HCT116 (cell line): ENCODE data around the gene IRX3. TPM values are rescaled to one million over a fixed set of nuclear protein-coding genes. Genes with fewer than 3 reads are reported as not detected.

ENCODE experiments used
- ATAC-seq: fragments of 200-7000 bp; cut with Tn5 transposase; 2 replicates; pipeline ENCODE4 v1.9.1; 2020; ENCODE audit warnings: mild to moderate bottlenecking, moderate library complexity
- BruUV-seq: library from RNA; stranded (reverse); fragments of 400-500 nt; replicated peaks from 2 replicates; lab custom pipeline; 2021; lab: Mats Ljungman, UMichigan
- CTCF ChIA-PET: fragments of 300-600 bp; sonication (Branson Sonifier 250); formaldehyde crosslinking; loops from one replicate; lab custom pipeline; 2021; ENCODE audit warnings: antibody characterized with exemption; lab: Charles Lee
- POLR2A ChIA-PET: fragments of 300-600, 350-600 bp; sonication (Branson Sonifier 250); formaldehyde crosslinking; loops from one replicate; lab custom pipeline; 2021; ENCODE audit warnings: antibody characterized with exemption; lab: Charles Lee
- RAD21 ChIA-PET, 2 experiments: fragments of 300-600 bp; sonication (Branson Sonifier 250); formaldehyde crosslinking; loops; one replicate each; lab custom pipeline; 2023; ENCODE audit warnings: low total read pairs in 2 of 2; ENCODE audit not compliant: uncharacterized antibody in 2 of 2, unreplicated experiment in 2 of 2, low non-redundant PET in 1 of 2; lab: Charles Lee
- DNase-seq: peaks from one replicate; pipeline ENCODE4 v3.0.0-alpha.2; 2010; ENCODE audit warnings: low read depth, low spot score
- H2AFZ ChIP-seq: fragments of 200-600 bp; shearing (Covaris generic), sonication (generic); 2 replicates; pipeline ENCODE4 v1.6.1; 2017; ENCODE audit warnings: low read depth, mixed run types, mixed read lengths, antibody characterized with exemption, low read length; ENCODE audit not compliant: poor library complexity, severe bottlenecking
- H3K27ac ChIP-seq: 2 replicates; pipeline ENCODE4 v1.5.1; 2012; ENCODE audit warnings: low read depth, low read length
- H3K27me3 ChIP-seq: fragments of 200-600 bp; sonication (generic); 2 replicates; pipeline ENCODE4 v1.6.1; 2016; ENCODE audit warnings: mixed run types, low read length, mixed read lengths; ENCODE audit not compliant: insufficient read depth
- H3K36me3 ChIP-seq, 2 experiments: fragments of 200-500 bp in 1 of 2; fragments of 200-600 bp in 1 of 2; sonication (Bioruptor generic) in 1 of 2; sonication (generic) in 1 of 2; 2 replicates each; pipeline versions ENCODE4 v1.5.1 to v1.6.1; 2014 to 2016; ENCODE audit warnings: low read length in 2 of 2, inconsistent platforms in 1 of 2, mixed read lengths in 1 of 2, mixed run types in 1 of 2; ENCODE audit not compliant: insufficient read depth in 2 of 2, control insufficient read depth in 1 of 2
- H3K4me1 ChIP-seq, 2 experiments: fragments of 200-600 bp in 1 of 2; sonication (generic) in 1 of 2; 2 replicates each; pipeline versions ENCODE4 v1.5.1 to v1.6.1; 2012 to 2017; ENCODE audit warnings: low read length in 2 of 2, inconsistent platforms in 1 of 2, mild to moderate bottlenecking in 1 of 2, mixed read lengths in 1 of 2, mixed run types in 1 of 2, moderate library complexity in 1 of 2; ENCODE audit not compliant: insufficient read depth in 2 of 2, control insufficient read depth in 1 of 2
- H3K4me2 ChIP-seq: fragments of 200-600 bp; sonication (generic); 2 replicates; pipeline ENCODE4 v1.6.1; 2017; ENCODE audit warnings: mixed run types, low read length, mixed read lengths
- H3K4me3 ChIP-seq, 2 experiments: fragments of 200-600 bp in 1 of 2; sonication (generic) in 1 of 2; replicated peaks in 1 of 2; 2 replicates each; pipeline ENCODE4 v1.5.1; 2011 to 2016; ENCODE audit warnings: low read length in 2 of 2, control low read depth in 1 of 2, low read depth in 1 of 2, mild to moderate bottlenecking in 1 of 2, mixed read lengths in 1 of 2, mixed run types in 1 of 2
- H3K79me2 ChIP-seq: fragments of 200-600 bp; sonication (generic); 2 replicates; pipeline ENCODE4 v1.6.1; 2017; ENCODE audit warnings: mild to moderate bottlenecking, mixed run types, low read length, moderate library complexity, mixed read lengths; ENCODE audit not compliant: insufficient read depth
- H3K9ac ChIP-seq: fragments of 200-600 bp; sonication (generic); 2 replicates; pipeline ENCODE4 v1.6.1; 2016; ENCODE audit warnings: low read length, mixed read lengths
- H3K9me2 ChIP-seq: fragments of 200-600 bp; sonication (generic), shearing (Covaris generic); 2 replicates; pipeline ENCODE4 v1.6.1; 2017; ENCODE audit warnings: mixed run types, mild to moderate bottlenecking, moderate library complexity; ENCODE audit not compliant: insufficient read depth
- H3K9me3 ChIP-seq, 2 experiments: fragments of 200-500 bp in 1 of 2; fragments of 200-600 bp in 1 of 2; sonication (Bioruptor generic) in 1 of 2; sonication (generic) in 1 of 2; 2 replicates each; pipeline ENCODE4 v1.6.1; 2014 to 2017; ENCODE audit warnings: low read length in 2 of 2, mixed read lengths in 2 of 2, inconsistent platforms in 1 of 2, low read depth in 1 of 2, mild to moderate bottlenecking in 1 of 2, mixed run types in 1 of 2, moderate library complexity in 1 of 2; ENCODE audit not compliant: control insufficient read depth in 1 of 2, insufficient read depth in 1 of 2
- H4K20me1 ChIP-seq: fragments of 200-600 bp; sonication (generic), shearing (Covaris generic); 2 replicates; pipeline ENCODE4 v1.6.1; 2017; ENCODE audit warnings: mixed run types, mild to moderate bottlenecking, moderate library complexity; ENCODE audit not compliant: insufficient read depth
- EGR1 ChIP-seq: IDR thresholded peaks from 2 replicates; pipeline ENCODE4 v1.6.1; 2012; ENCODE audit warnings: low read depth
- EZH2phosphoT487 ChIP-seq: fragments of 200-600 bp; IDR thresholded peaks from 2 replicates; pipeline ENCODE4 v1.6.1; 2018; ENCODE audit warnings: antibody characterized with exemption, borderline replicate concordance
- FOSL1 ChIP-seq: IDR thresholded peaks from 2 replicates; pipeline ENCODE4 v1.6.1; 2012; ENCODE audit warnings: low read depth
- JUND ChIP-seq: IDR thresholded peaks from 2 replicates; pipeline ENCODE4 v1.6.1; 2012
- MAX ChIP-seq: IDR thresholded peaks from 2 replicates; pipeline ENCODE4 v1.6.1; 2012
- RAD21 ChIP-seq: IDR thresholded peaks from 2 replicates; pipeline ENCODE4 v1.6.1; 2012; ENCODE audit warnings: low read depth, mild to moderate bottlenecking
- SIN3A ChIP-seq: IDR thresholded peaks from 2 replicates; pipeline ENCODE4 v1.6.1; 2012; ENCODE audit warnings: low read depth
- TCF7L2 ChIP-seq: IDR thresholded peaks from 2 replicates; pipeline ENCODE4 v1.7.0; 2011; ENCODE audit warnings: borderline replicate concordance, inconsistent platforms; ENCODE audit not compliant: insufficient read depth, insufficient read length; ENCODE audit errors: extremely low read depth
- ZNF274 ChIP-seq: fragments of 200-500 bp; sonication (Bioruptor generic); IDR thresholded peaks from 2 replicates; pipeline ENCODE4 v1.6.1; 2014; ENCODE audit warnings: mild to moderate bottlenecking, low read depth, low read length, inconsistent platforms
- intact Hi-C: fragments of 100-400 bp; cut with micrococcal nuclease; formaldehyde crosslinking; loops from 2 replicates; pipeline ENCODE4 v1.10.0; 2022
- total RNA-seq: library from RNA; stranded (reverse); gene quantifications from one replicate; pipeline ENCODE4 v1.2.1, GENCODE V29; 2021; ENCODE audit not compliant: unreplicated experiment

Gene IRX3
- total RNA-seq, 1 experiment from 2014 or later = 2.0 TPM

GRCh38 chr16:54287131-54288029 lies 793 bp upstream of the IRX3 start:
- no peak overlapping the region for H2AFZ ChIP-seq
- no peaks in the 10 kb centered on the region for H4K20me1 ChIP-seq
- H3K4me2 ChIP-seq = peak overlapping the region; percentile 96
- no peaks in the 10 kb centered on the region for H3K27me3 ChIP-seq
- TF ChIP-seq ZNF274 (no peak), SIN3A (no peak), EGR1 (peak; percentile 41; the same call in 1 of the 2 replicates), JUND (no peak), TCF7L2 (no peak)
- ChIA-PET POLR2A (no interaction called here), CTCF (interaction anchor here (0.6 kb wide), 1 partner anchor 671 kb away, joined by 3 read pairs; no protein-coding TSS in a partner anchor), RAD21 (no interaction called here)
- H3K4me3 ChIP-seq = peak overlapping the region; percentile 56 to 71
- peak overlapping the region; percentile 60; the same call in 1 of the 2 replicates for H3K27ac ChIP-seq
- H3K9me3 ChIP-seq = no peaks in the 10 kb centered on the region
- no peak; the same call in 1 of the 2 replicates for ATAC-seq
- DNase-seq = peak; percentile 1
- BruUV-seq = TSS peak; percentile 55
- peaks cover 7 to 13% of the 10 kb centered on the region in 2 experiments; a peak in 3 of 4 replicates for H3K4me1 ChIP-seq
- peak overlapping the region; percentile 70 for H3K9ac ChIP-seq
- H3K9me2 ChIP-seq = no peaks in the 10 kb centered on the region
- intact Hi-C loops = loop anchor here (10.0 kb wide), 3 partner anchors 393 to 667 kb away; no protein-coding TSS in a partner anchor
- no peaks in the 10 kb centered on the region for H3K36me3 ChIP-seq
- H3K79me2 ChIP-seq = no peaks in the 10 kb centered on the region

GRCh38 chr16:54286090-54286365 lies 559 bp downstream of the IRX3 start:
- H3K79me2 ChIP-seq = no peaks in the 10 kb centered on the region
- ChIA-PET CTCF (no interaction called here), POLR2A (no interaction called here), RAD21 (no interaction called here)
- H3K4me2 ChIP-seq = peak overlapping the region; percentile 96
- DNase-seq (no peak), ATAC-seq (no peak)
- H4K20me1 ChIP-seq = no peaks in the 10 kb centered on the region
- no peaks in the 10 kb centered on the region for H3K9me3 ChIP-seq
- intact Hi-C loops = loop anchor here (10.0 kb wide), 3 partner anchors 391 to 669 kb away; no protein-coding TSS in a partner anchor
- H3K9me2 ChIP-seq = no peaks in the 10 kb centered on the region
- H3K4me3 ChIP-seq = peak overlapping the region; percentile 38 to 71; a peak in 3 of 4 replicates
- no TSS peak for BruUV-seq
- H3K27ac ChIP-seq = no peak overlapping the region
- no peaks in the 10 kb centered on the region for H3K36me3 ChIP-seq
- peaks cover 7 to 25% of the 10 kb centered on the region in 2 experiments for H3K4me1 ChIP-seq
- no peak overlapping the region for H2AFZ ChIP-seq
- H3K9ac ChIP-seq = no peak overlapping the region
- H3K27me3 ChIP-seq = no peaks in the 10 kb centered on the region
- no peak for TF ChIP-seq EGR1
- TF ChIP-seq RAD21 = no peak
- TF ChIP-seq MAX = no peak
- TF ChIP-seq FOSL1 = no peak
- no peak for TF ChIP-seq EZH2phosphoT487
